COR-L47 (cell line): ENCODE results near the gene ADARB1.

Source experiments
- DNase-seq: peaks from one replicate; lab custom pipeline; 2025; lab: John Stamatoyannopoulos, UW

The ADARB1 gene

GRCh38 chr21:45169682-45170081, 95.3 kb downstream of the ADARB1 start:
- no peak for DNase-seq

DNA sequence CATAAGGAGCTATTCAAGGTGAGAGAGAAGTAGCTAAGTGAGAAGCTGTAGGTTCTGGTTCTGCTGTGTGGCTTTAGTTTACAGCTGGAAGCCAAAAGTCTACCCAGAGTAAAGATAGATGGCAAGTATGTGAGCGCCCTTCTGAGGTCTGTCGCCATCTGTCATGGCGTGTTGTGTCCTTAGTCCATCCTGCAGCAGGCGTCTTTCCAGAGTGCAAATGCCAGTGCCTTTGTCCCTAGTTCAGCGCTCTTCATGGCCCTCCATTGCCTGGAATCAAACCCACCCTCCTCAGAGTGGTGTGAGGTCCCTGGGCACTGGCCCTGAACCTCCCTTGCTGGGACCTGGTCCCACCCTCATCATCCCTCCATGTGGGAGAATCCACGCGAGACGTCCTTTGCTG, 96.6 kb downstream of the ADARB1 start:
- no peak for DNase-seq

GRCh38 chr21:45172420-45172819, 98.0 kb downstream of the ADARB1 start:
- DNase-seq = no peak

GRCh38 chr21:45175326-45176095, 101.1 kb downstream of the ADARB1 start:
- no peak for DNase-seq

- no peak for DNase-seq
These were observed 101.8 kb downstream of the ADARB1 start for GRCh38 chr21:45176141-45176540.

- DNase-seq = no peak
These were observed 102.7 kb downstream of the ADARB1 start for GRCh38 chr21:45177039-45177438.

- no peak for DNase-seq
These were observed 103.8 kb downstream of the ADARB1 start for GRCh38 chr21:45178070-45178608.

- DNase-seq = no peak
These were observed 104.6 kb downstream of the ADARB1 start for GRCh38 chr21:45178971-45179370.

GRCh38 chr21:45179568-45180245, 105.3 kb downstream of the ADARB1 start:
- DNase-seq = no peak

DNA sequence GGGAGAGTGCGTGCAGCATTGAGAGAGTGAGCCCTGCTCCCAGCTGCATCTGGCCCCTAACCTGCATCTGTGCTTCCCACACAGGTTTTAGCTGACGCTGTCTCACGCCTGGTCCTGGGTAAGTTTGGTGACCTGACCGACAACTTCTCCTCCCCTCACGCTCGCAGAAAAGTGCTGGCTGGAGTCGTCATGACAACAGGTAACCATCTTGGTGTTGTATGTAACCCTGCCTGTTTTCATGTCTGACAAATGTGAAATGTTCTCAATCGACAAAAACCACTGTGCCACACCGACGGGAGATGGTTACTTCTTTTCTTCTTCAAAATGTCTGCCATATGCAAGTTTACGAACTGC, 105.8 kb downstream of the ADARB1 start:
- DNase-seq = no peak

- no peak for DNase-seq
These were observed 108.6 kb downstream of the ADARB1 start for GRCh38 chr21:45182958-45183357.

GRCh38 chr21:45183852-45184251, 109.5 kb downstream of the ADARB1 start:
- no peak for DNase-seq

DNA sequence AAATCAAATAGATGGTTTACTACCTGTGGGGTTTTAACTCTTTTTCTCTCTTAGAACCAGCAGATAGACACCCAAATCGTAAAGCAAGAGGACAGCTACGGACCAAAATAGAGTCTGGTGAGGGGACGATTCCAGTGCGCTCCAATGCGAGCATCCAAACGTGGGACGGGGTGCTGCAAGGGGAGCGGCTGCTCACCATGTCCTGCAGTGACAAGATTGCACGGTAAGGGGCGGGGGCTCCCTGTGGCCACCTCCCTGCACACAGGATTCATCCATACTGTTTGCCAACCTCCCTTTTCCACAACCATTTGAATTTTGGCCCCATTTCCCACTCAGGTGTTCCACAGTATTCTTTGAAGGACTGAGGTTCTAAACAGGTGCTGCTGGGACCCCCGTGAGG, 110.5 kb downstream of the ADARB1 start:
- no peak for DNase-seq

DNA sequence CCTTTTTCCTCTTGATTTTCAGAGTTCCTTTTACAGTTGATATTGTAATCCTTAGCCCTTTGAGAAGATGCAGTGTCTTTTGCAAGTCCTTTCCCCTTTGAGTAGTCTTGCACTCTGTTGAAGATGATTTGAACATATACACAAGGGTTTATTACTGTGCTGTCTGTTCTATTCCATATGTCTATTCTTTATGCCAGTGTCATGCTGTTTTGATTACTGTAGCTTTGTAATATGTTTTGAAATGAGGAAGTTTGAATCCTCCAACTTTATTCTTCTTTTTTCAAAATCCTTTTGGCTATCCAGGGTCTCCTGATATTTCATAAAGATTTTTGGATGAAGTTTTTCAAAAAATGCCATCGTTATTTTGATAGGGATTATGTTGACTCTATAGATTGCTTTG, 112.3 kb downstream of the ADARB1 start:
- no peak for DNase-seq

GRCh38 chr21:45187646-45188045, 113.3 kb downstream of the ADARB1 start:
- DNase-seq = no peak

GRCh38 chr21:45190013-45190412, 115.6 kb downstream of the ADARB1 start:
- no peak for DNase-seq

GRCh38 chr21:45192332-45192731, 118.0 kb downstream of the ADARB1 start:
- no peak for DNase-seq

DNA sequence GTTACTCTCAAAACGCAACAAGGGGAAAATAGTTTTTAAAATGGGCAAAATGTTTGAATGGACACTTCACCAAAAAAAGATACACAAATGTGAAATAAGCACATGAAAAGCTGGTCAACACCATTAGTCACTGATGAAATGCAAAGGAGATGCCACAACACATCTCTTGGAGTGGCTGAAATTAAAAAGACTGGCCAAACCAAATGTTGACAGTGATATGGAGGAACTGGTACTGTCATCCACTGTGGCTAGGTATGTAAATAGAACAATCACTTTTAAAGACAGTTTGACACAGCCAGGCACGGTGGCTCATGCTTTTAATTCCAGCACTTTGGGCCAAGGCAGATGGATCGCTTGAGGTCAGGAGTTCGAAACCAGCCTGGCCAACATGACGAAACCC, 122.2 kb downstream of the ADARB1 start:
- no peak for DNase-seq

DNA sequence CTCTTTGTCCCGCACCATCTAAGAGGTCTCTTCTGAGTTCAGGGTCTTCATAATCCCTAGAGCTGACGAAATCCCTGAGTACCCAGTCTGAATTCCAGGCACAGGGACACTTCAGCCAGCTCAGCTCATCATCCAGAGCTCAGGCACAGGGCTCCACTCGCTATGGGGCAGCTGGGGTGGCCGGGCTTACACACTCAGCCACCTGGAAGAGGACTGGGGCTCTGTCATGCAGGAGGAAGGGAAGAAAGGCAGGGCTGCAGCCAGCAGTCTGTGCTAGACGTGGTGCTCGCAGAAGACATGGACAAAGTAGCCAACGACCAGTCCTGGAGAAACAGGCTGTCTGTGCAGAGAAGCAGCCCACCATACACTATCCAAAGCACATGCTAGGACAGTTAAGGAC, 124.8 kb downstream of the ADARB1 start:
- DNase-seq = no peak

GRCh38 chr21:45200031-45200430, 125.7 kb downstream of the ADARB1 start:
- DNase-seq = no peak

- peak; percentile 21 for DNase-seq
These were observed 126.4 kb downstream of the ADARB1 start for GRCh38 chr21:45200581-45201296.

- no peak for DNase-seq
These were observed 128.0 kb downstream of the ADARB1 start for GRCh38 chr21:45202344-45202743.

DNA sequence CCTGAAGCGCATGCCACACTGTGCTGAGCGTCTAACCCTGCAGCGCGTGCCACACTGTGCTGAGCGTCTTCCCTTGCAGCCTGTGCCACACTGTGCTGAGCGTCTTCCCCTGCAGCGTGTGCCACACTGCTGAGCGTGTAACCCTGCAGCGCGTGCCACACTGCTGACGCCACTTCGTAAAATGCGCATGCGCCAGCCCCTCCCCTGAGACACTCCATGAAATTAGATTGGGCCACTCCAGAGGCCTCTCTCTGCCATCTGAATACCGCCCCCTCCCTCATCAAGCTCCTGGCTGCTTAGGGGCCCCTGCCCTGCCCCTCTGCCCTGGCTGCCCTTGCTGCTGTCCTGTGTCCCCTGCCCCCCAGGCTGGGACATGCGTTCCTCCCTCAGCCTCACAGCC, 128.5 kb downstream of the ADARB1 start:
- no peak for DNase-seq
